B cell (primary cell): ENCODE measurements around the gene WAC. TPM values are rescaled to one million over a fixed set of nuclear protein-coding genes. Genes with fewer than 3 reads are reported as not detected.
"Not testable (repeated sequence)": the region's sequence is repeated elsewhere in the genome, so short reads cannot be mapped to it uniquely, and the experiment has no call there.

ENCODE experiments used
- ATAC-seq: fragments of 200-7000 bp; cut with Tn5 transposase; one replicate; pipeline ENCODE4 v1.10.0; 2021; ENCODE audit warnings: low read depth, mild to moderate bottlenecking, moderate number of reproducible peaks, moderate library complexity
- CTCF ChIA-PET: fragments of 350-600 bp; sonication (Branson Sonifier 250); formaldehyde crosslinking; loops from one replicate; lab custom pipeline; 2021; ENCODE audit warnings: antibody characterized with exemption, inconsistent platforms; lab: Charles Lee
- POLR2A ChIA-PET: fragments of 350-600 bp; sonication (Branson Sonifier 250); formaldehyde crosslinking; loops from one replicate; lab custom pipeline; 2021; ENCODE audit warnings: antibody characterized with exemption; lab: Charles Lee
- DNase-seq: peaks from one replicate; pipeline ENCODE4 v3.0.0; 2013
- H2AFZ ChIP-seq: 2 replicates; pipeline ENCODE4 v1.6.1; 2012; ENCODE audit warnings: mild to moderate bottlenecking, low read depth, low read length; ENCODE audit not compliant: insufficient read depth, poor library complexity, severe bottlenecking
- H3K27ac ChIP-seq, 2 donors: 1 replicate in 1 of 2; 2 replicates in 1 of 2; pipeline ENCODE4 v1.5.1; 2012 to 2013; ENCODE audit warnings: low read length in 2 of 2, mild to moderate bottlenecking in 2 of 2, moderate library complexity in 1 of 2
- H3K27me3 ChIP-seq, 4 experiments: fragments of 200-600 bp in 1 of 4; sonication (generic) in 1 of 4; replicated peaks in 1 of 4; 1 replicate in 2 of 4; 2 replicates in 2 of 4; pipeline versions ENCODE4 v1.6.1 to v1.7.0; 2013 to 2016; ENCODE audit warnings: low read length in 3 of 4, mild to moderate bottlenecking in 2 of 4, mixed read lengths in 1 of 4, moderate library complexity in 1 of 4; ENCODE audit not compliant: insufficient read depth in 4 of 4, control insufficient read depth in 3 of 4; ENCODE audit errors: control extremely low read depth in 1 of 4
- H3K36me3 ChIP-seq, 2 experiments: replicated peaks in 1 of 2; 1 replicate in 1 of 2; 2 replicates in 1 of 2; pipeline versions ENCODE4 v1.6.1 to v1.7.1; 2013; ENCODE audit warnings: low read length in 1 of 2; ENCODE audit not compliant: insufficient read depth in 2 of 2, control insufficient read depth in 1 of 2; ENCODE audit errors: control extremely low read depth in 1 of 2, extremely low read depth in 1 of 2
- H3K4me1 ChIP-seq, 2 donors: fragments of 200-600 bp in 1 of 2; sonication (generic) in 1 of 2; 1 replicate in 1 of 2; 2 replicates in 1 of 2; pipeline versions ENCODE4 v1.5.1 to v1.6.1; 2013 to 2017; ENCODE audit warnings: low read length in 2 of 2; ENCODE audit not compliant: control insufficient read depth in 2 of 2, insufficient read depth in 2 of 2
- H3K4me2 ChIP-seq: replicated peaks from 2 replicates; pipeline ENCODE3; 2012; ENCODE audit warnings: mild to moderate bottlenecking, low read depth, low read length; ENCODE audit not compliant: poor library complexity, severe bottlenecking
- H3K4me3 ChIP-seq, 5 experiments: fragments of 200-600 bp in 1 of 5; sonication (generic) in 1 of 5; 1 replicate in 3 of 5; 2 replicates in 2 of 5; pipeline versions ENCODE4 v1.5.1 to v1.7.0; 2011 to 2016; ENCODE audit warnings: low read length in 4 of 5, mild to moderate bottlenecking in 4 of 5, low read depth in 2 of 5, control low read depth in 1 of 5, moderate library complexity in 1 of 5; ENCODE audit not compliant: insufficient read depth in 1 of 5; ENCODE audit errors: control extremely low read depth in 1 of 5, extremely low read depth in 1 of 5
- H3K79me2 ChIP-seq: fragments of 200-600 bp; sonication (generic); one replicate; pipeline ENCODE4 v1.6.0; 2016; ENCODE audit warnings: low read length; ENCODE audit not compliant: control insufficient read depth, insufficient read depth
- H3K9ac ChIP-seq: fragments of 200-600 bp; sonication (generic); 2 replicates; pipeline ENCODE4 v1.6.1; 2017; ENCODE audit warnings: mild to moderate bottlenecking, low read length, moderate library complexity
- H3K9me3 ChIP-seq, 3 donors: one replicate each; pipeline versions ENCODE4 v1.6.1 to v1.7.1; 2013; ENCODE audit warnings: low read length in 2 of 3; ENCODE audit not compliant: control insufficient read depth in 2 of 3, insufficient read depth in 1 of 3; ENCODE audit errors: control extremely low read depth in 1 of 3
- H4K20me1 ChIP-seq: 2 replicates; pipeline ENCODE4 v1.6.0; 2012; ENCODE audit warnings: mild to moderate bottlenecking, low read length; ENCODE audit not compliant: insufficient read depth, control insufficient read depth, poor library complexity, severe bottlenecking
- H3K27ac Mint-ChIP-seq: one replicate; pipeline ENCODE4 v1.8.0; 2021; ENCODE audit warnings: mixed read lengths
- H3K27me3 Mint-ChIP-seq: one replicate; pipeline ENCODE4 v1.8.0; 2021; ENCODE audit warnings: mixed read lengths
- H3K4me1 Mint-ChIP-seq: one replicate; pipeline ENCODE4 v1.8.0; 2021; ENCODE audit warnings: mixed read lengths
- H3K4me3 Mint-ChIP-seq: one replicate; pipeline ENCODE4 v1.8.0; 2021; ENCODE audit warnings: mixed read lengths
- H3K9me3 Mint-ChIP-seq: one replicate; pipeline ENCODE4 v1.8.0; 2022; ENCODE audit warnings: mixed read lengths; ENCODE audit not compliant: insufficient read depth
- CTCF ChIP-seq: fragments of 200-600 bp; IDR thresholded peaks from one replicate; pipeline ENCODE4 v1.8.0; 2022; ENCODE audit warnings: antibody characterized with exemption, mild to moderate bottlenecking
- EZH2 ChIP-seq: IDR thresholded peaks from 2 replicates; pipeline ENCODE4 v1.6.1; 2012; ENCODE audit warnings: borderline replicate concordance, low read depth, mild to moderate bottlenecking, moderate library complexity, low read length; ENCODE audit not compliant: insufficient read depth, poor library complexity, severe bottlenecking
- WGBS: methylation state at CpG from one replicate; pipeline ENCODE4 v1.1.5; 2013; ENCODE audit warnings: missing lambda C conversion rate; ENCODE audit not compliant: insufficient coverage; 5-methylcytosine and 5-hydroxymethylcytosine counted together
- intact Hi-C: fragments of 100-400 bp; cut with micrococcal nuclease; formaldehyde crosslinking; loops from one replicate; pipeline ENCODE4 v1.10.0; 2022
- polyA plus RNA-seq: library from polyadenylated mRNA; depleted of rRNA; stranded (reverse); fragments of >200 nt; gene quantifications from 2 replicates; pipeline ENCODE4 v1.2.3, GENCODE V29; 2012
- total RNA-seq, 2 donors: library from RNA; stranded (reverse); fragments of 120-200 nt in 1 of 2; gene quantifications; 1 replicate in 1 of 2; 2 replicates in 1 of 2; pipeline versions ENCODE4 v1.2.3 to v1.2.4, GENCODE V29; 2013 to 2022

Gene WAC
- total and polyA plus RNA-seq, 2 donors (not counting 1 experiment from before 2014, with no cell fraction given) = 77.4 to 196 TPM

GRCh38 chr10:28652106-28652505, 119.2 kb downstream of the WAC start:
- H3K27me3 Mint-ChIP-seq = peaks cover 12% of the 10 kb centered on the region
- TF ChIP-seq EZH2 = no peak
- TF ChIP-seq CTCF = no peak
- H3K9ac ChIP-seq = no peak overlapping the region
- H3K4me3 ChIP-seq = no peak overlapping the region
- no peaks in the 10 kb centered on the region for H3K79me2 ChIP-seq
- ATAC-seq (no peak), DNase-seq (no peak)
- no peak overlapping the region for H3K27ac Mint-ChIP-seq
- H3K27me3 ChIP-seq = peaks cover 0 to 4% (median 0%) of the 10 kb centered on the region in 4 experiments
- intact Hi-C loops = no loop called here
- no peak overlapping the region for H3K4me3 Mint-ChIP-seq
- H3K9me3 Mint-ChIP-seq = peaks cover 2% of the 10 kb centered on the region
- no peak overlapping the region for H3K4me2 ChIP-seq
- H3K4me1 Mint-ChIP-seq = no peaks in the 10 kb centered on the region
- CTCF ChIA-PET = no interaction called here
- H2AFZ ChIP-seq = no peak overlapping the region
- H3K27ac ChIP-seq = no peak overlapping the region
- H4K20me1 ChIP-seq = no peaks in the 10 kb centered on the region
- no peaks in the 10 kb centered on the region for H3K9me3 ChIP-seq
- H3K4me1 ChIP-seq = no peaks in the 10 kb centered on the region
- WGBS = no CpG with 5 or more reads among the region's 2 CpGs
- POLR2A ChIA-PET = no interaction called here
- H3K36me3 ChIP-seq = no peaks in the 10 kb centered on the region

GRCh38 chr10:28652703-28653102, 119.8 kb downstream of the WAC start:
- intact Hi-C loops = no loop called here
- Histone ChIP-seq H3K9ac (no peak overlapping the region), H3K9me3 (no peaks in the 10 kb centered on the region), H3K27me3 (peaks cover 0 to 4% (median 0%) of the 10 kb centered on the region in 4 experiments), H3K27ac (no peak overlapping the region), H3K79me2 (no peaks in the 10 kb centered on the region), H2AFZ (no peak overlapping the region), H3K4me3 (no peak overlapping the region), H4K20me1 (no peaks in the 10 kb centered on the region), H3K4me2 (no peak overlapping the region), H3K36me3 (no peaks in the 10 kb centered on the region), H3K4me1 (no peaks in the 10 kb centered on the region)
- H3K27me3 Mint-ChIP-seq = peaks cover 14% of the 10 kb centered on the region
- peaks cover 2% of the 10 kb centered on the region for H3K9me3 Mint-ChIP-seq
- no peak overlapping the region for H3K27ac Mint-ChIP-seq
- H3K4me1 Mint-ChIP-seq = no peaks in the 10 kb centered on the region
- TF ChIP-seq CTCF = no peak
- TF ChIP-seq EZH2 = no peak
- no peak for ATAC-seq
- WGBS = no CpG with 5 or more reads among the region's 5 CpGs
- no peak for DNase-seq
- ChIA-PET CTCF (interaction anchor here (0.6 kb wide), 1 partner anchor 43 kb away, joined by 3 read pairs; no protein-coding TSS in a partner anchor), POLR2A (no interaction called here)
- no peak overlapping the region for H3K4me3 Mint-ChIP-seq

GRCh38 chr10:28658824-28659223, 125.9 kb downstream of the WAC start:
- H3K9me3 Mint-ChIP-seq, POLR2A ChIA-PET, H3K27me3 ChIP-seq, H3K27ac ChIP-seq, H3K79me2 ChIP-seq, H3K4me3 Mint-ChIP-seq, ATAC-seq, H3K4me3 ChIP-seq, H4K20me1 ChIP-seq, DNase-seq, H3K4me1 Mint-ChIP-seq, H3K27ac Mint-ChIP-seq, H3K4me2 ChIP-seq, H3K4me1 ChIP-seq, H3K9ac ChIP-seq, CTCF ChIA-PET, H3K9me3 ChIP-seq, H2AFZ ChIP-seq, intact Hi-C loops, H3K36me3 ChIP-seq: not testable (repeated sequence)
- H3K27me3 Mint-ChIP-seq = peaks cover 18% of the 10 kb centered on the region
- WGBS = no CpG with 5 or more reads among the region's 7 CpGs
